Measurements from ENCODE around the gene ZNF284.

DNA sequence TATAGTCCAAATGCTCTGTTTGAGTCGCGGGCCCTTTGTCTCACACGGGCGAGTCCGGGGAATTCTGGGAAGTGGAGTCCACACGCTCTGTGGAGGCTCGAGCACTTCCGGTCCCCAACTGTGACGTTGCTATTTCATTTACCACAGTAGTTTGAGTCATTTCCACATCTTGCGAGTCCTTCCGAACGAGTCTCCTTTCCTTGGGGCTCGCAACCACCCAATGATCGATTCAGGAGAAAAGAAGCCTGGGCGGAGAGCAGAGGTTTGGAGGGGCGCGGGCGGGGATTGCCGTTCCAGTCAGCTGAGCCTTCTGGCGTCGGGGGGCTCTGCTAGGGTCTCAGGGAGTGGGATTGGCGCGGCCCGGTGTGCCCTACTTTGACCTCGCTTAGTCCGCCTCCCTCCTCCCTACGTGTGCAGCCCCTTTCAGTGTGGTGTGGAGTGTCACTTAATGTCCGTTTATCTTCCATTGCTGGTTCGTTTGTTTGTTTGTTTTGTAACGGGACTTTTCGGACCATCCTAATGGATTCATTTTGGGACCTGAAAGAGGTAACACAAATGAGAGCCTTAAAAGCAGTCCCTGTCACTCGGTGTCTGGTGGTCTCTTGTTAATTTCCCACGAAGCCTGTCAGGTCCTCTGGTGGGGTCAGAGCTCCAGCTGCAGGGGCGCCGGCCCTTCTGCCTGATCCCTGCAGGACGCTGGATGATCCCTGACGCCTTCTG lies 46.6 kb upstream of the ZNF284 start, which contains the start of gene ZNF222:
- TF ChIP-seq, protein P1, sequence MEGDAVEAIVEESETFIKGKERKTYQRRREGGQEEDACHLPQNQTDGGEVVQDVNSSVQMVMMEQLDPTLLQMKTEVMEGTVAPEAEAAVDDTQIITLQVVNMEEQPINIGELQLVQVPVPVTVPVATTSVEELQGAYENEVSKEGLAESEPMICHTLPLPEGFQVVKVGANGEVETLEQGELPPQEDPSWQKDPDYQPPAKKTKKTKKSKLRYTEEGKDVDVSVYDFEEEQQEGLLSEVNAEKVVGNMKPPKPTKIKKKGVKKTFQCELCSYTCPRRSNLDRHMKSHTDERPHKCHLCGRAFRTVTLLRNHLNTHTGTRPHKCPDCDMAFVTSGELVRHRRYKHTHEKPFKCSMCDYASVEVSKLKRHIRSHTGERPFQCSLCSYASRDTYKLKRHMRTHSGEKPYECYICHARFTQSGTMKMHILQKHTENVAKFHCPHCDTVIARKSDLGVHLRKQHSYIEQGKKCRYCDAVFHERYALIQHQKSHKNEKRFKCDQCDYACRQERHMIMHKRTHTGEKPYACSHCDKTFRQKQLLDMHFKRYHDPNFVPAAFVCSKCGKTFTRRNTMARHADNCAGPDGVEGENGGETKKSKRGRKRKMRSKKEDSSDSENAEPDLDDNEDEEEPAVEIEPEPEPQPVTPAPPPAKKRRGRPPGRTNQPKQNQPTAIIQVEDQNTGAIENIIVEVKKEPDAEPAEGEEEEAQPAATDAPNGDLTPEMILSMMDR (IDR thresholded peaks at IDR 0.05; ENCODE audit: low read length) = no peak
- TF ChIP-seq EZH2 (IDR thresholded peaks at IDR 0.05; ENCODE audit: borderline replicate concordance, low read length) = no peak
